ENCODE data around the gene FAM186B.

The FAM186B gene

DNA sequence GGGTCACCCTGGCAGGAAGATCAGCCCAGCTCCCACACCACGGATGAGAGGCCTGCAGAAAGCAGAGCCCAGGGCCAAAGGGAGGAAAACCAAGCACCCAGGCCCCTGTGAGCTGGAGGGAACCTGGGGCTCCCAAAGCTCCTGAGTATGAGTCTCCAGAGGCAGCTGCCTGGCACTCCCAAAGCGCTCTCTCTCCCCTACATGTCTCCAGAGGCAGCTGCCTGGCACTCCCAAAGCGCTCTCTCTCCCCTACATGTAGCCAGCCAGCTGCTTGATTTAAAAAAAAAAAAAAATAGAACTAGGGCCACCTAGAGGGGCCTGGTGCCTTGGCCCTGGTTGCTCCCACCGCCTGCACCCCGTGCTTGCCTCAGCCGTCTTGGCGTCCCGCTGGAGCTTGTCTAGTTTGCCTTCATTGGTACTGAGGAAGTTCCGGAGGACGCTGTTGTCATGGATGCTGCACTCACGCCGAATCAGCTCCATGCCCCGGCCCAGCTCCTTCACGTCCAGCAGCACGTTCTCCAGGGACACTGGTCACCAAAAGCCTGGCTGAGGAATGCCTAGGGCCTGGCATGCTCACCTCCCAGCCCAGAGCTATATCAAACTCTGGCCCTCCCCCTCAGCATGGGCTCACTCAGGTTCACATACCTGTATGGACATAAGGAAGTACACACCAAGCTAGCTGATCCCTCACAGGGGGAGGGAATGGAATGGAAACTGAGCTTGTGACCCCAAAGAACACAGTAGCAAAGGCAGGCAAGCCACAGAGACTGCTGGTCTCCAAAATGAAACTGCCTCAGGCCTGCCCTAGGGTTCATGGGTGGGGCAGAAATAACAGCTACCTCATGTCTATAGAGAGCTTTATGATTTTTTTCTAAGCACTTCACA, 42.6 kb upstream of the FAM186B start:
- H3K4me3 ChIP-seq (ENCODE audit: low read depth, low read length): no peak overlapping the region
- TF ChIP-seq, protein P1, sequence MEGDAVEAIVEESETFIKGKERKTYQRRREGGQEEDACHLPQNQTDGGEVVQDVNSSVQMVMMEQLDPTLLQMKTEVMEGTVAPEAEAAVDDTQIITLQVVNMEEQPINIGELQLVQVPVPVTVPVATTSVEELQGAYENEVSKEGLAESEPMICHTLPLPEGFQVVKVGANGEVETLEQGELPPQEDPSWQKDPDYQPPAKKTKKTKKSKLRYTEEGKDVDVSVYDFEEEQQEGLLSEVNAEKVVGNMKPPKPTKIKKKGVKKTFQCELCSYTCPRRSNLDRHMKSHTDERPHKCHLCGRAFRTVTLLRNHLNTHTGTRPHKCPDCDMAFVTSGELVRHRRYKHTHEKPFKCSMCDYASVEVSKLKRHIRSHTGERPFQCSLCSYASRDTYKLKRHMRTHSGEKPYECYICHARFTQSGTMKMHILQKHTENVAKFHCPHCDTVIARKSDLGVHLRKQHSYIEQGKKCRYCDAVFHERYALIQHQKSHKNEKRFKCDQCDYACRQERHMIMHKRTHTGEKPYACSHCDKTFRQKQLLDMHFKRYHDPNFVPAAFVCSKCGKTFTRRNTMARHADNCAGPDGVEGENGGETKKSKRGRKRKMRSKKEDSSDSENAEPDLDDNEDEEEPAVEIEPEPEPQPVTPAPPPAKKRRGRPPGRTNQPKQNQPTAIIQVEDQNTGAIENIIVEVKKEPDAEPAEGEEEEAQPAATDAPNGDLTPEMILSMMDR (IDR thresholded peaks at IDR 0.05; ENCODE audit: borderline replicate concordance, insufficient read depth, low read depth, low read length): no peak

DNA sequence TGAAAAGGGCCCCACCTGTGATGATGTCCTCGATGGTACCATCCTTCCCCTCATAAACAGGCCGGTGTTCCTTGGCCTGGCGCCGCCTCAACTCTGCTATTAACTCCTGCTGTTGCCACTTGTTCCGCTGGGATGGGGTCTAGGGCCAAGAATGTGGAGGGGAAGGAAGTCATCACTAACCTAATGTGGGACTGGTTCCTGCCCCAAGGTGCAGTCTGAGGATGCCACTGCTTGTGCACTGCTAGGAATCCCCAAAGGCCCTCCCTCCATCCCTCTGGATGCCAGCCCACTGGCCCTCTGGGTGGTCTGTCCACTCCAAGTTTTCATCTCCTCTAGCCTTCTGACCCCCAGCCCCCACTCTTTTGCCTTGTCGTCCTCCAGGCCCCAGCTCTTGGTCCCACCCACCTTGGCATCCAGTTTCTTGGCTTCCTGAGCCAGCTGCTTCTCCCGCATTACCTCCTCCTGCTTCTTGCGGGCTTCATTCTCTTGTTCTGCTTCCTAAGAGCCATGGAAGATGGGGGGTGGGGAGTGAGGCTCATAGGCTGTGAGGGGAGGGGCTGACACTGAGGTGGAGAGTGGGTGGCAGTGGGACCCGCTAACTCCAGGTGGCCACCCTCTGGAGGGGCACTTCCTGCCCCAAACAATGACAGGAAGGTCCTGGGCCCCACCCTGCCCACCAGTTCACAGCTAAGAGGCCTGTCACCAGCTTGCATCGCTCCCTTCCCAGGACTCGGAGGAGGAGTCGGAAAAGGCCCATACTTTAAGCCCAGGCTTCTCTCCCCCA, 41.6 kb upstream of the FAM186B start:
- no peak overlapping the region for H3K4me3 ChIP-seq (ENCODE audit: low read depth, low read length)
- TF ChIP-seq, protein P1 (IDR thresholded peaks at IDR 0.05; ENCODE audit: borderline replicate concordance, insufficient read depth, low read depth, low read length): no peak

DNA sequence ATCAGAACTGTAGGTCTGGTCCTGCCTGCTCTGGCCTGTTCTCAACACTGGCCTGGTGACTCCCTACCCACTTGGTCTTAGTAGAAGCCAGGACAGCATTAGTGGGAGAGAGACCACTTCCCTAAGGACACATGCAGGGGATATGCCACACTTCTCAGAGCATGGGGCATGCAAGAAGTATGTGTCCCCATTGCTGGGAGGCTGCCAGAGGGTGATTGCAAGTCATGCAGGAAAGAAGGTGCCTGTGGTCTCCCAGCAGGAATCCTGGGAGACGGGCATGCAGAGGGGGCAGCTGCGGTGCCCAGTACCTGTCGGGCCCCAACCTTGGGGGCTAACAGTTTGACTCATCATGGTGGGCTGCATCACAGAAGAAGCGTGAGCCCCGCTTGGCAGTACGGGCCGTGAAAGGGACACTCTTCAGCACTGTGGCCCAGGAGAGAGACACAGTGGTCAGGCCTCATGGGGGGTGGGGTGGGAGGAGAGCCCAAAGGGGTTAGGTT, 40.9 kb upstream of the FAM186B start:
- no peak overlapping the region for H3K4me3 ChIP-seq (ENCODE audit: low read depth, low read length)
- TF ChIP-seq, protein P1 (IDR thresholded peaks at IDR 0.05; ENCODE audit: borderline replicate concordance, insufficient read depth, low read depth, low read length): no peak

DNA sequence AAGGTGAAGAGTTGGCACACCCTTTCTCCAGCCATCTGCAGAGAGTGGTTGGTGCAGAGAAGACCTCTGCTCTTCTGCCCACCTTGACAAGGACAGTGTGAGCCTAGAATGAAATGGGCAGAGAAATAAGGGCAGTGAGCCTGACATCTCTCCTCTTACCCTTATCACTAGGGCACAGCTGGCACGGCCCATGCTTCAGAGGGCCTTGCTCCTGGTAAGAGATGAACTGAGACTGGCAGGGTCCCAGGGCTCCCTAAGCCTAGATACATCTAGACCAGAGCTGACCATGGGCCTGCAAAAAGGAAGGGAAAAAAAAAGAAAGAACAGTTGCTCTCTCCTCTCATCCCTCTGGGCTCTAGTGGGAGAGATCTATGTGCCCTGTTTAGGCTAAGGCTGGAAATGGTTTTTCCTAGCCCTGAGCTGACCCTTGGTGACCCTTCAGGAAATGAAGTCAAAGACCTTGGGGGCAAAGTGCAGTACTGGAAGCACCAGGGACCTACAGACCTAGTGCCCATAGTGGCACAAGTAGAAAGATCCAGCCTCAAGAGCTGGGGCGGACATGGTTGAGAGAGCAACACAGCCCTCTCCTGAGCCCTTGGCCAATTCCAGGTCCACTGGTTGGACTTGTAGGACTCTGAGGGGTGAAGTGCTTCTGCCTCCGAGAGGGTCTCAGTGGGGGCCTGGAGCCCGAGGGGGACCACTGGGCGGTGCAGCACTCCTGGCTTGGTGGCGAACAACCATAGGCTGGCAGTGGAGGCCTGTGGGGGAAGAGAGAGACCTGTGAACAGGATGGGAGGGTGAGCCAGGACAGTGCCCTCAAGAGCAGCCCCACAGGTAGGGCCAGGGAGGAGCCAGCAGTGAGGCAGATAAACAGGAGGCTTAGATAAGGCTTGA, 40.0 kb upstream of the FAM186B start:
- no peak overlapping the region for H3K4me3 ChIP-seq (ENCODE audit: low read depth, low read length)
- TF ChIP-seq, protein P1 (IDR thresholded peaks at IDR 0.05; ENCODE audit: borderline replicate concordance, insufficient read depth, low read depth, low read length): no peak

DNA sequence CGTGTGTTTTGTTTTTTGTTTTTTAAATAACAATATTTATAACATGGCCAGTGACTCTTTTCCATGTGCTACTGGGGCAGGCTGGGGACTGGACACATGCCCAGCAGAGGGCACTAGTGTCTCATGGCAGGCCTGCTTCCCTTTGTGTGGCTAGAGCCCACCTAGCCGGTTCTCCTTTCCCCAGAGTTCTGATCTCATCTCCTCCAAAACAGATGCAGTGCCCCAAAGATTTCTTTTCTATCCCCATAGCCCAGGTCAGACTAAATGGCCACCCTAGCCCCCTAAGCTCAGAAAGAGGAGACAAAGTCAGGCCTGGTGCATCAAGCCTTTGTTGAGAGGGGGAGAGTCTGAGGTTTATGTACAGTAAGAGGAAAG, 39.2 kb upstream of the FAM186B start:
- TF ChIP-seq, protein P1 (IDR thresholded peaks at IDR 0.05; ENCODE audit: borderline replicate concordance, insufficient read depth, low read depth, low read length): peak; percentile 87
- H3K4me3 ChIP-seq (ENCODE audit: low read depth, low read length): no peak overlapping the region

DNA sequence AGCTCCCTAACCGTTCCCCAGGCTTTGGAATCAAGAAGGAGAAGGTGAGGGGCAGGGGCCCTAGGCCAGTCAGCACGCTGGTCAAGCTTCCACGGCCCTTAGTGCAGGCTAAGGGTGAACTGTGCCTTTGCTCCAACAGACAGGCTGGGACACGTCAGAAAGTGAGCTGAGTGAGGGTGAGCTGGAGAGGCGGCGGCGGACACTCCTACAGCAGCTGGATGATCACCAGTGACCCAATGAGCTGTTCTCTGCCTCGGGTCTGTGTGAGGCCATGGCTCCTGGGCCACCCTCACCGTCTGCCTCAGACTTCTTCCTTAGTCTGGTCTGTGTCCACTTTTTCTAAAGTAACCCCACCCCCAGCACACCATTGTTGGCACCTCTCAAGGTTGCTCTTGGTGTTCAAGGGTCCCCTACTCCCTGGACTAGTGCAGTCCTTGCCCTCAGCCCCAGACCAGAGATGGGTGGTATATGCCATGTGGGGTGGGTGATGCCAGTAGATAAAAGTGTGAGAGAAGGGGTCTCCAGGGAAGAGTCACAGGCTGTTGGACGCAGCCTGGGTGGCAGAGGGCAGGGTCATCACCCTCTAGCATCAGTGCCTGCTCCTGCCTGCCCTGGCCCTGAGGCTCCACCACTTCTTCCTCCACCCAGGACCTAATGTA, 38.7 kb upstream of the FAM186B start:
- no peak overlapping the region for H3K4me3 ChIP-seq (ENCODE audit: low read depth, low read length)
- TF ChIP-seq, protein P1 (IDR thresholded peaks at IDR 0.05; ENCODE audit: borderline replicate concordance, insufficient read depth, low read depth, low read length): no peak
